Skin of body (tissue), 2 donors: ENCODE measurements around the gene KCNG2. TPM values are rescaled to one million over a fixed set of nuclear protein-coding genes. Genes with fewer than 3 reads are reported as not detected.

ENCODE experiments used
- DNase-seq: peaks from one replicate; lab custom pipeline; 2025; lab: John Stamatoyannopoulos, UW
- total RNA-seq: library from RNA; depleted of rRNA; stranded (reverse); fragments of >200 nt; gene quantifications from one replicate; pipeline ENCODE4 v1.2.3, GENCODE V29; 2014

KCNG2 gene
- total RNA-seq, 1 donor from 2014 or later: 0.49 TPM

DNA sequence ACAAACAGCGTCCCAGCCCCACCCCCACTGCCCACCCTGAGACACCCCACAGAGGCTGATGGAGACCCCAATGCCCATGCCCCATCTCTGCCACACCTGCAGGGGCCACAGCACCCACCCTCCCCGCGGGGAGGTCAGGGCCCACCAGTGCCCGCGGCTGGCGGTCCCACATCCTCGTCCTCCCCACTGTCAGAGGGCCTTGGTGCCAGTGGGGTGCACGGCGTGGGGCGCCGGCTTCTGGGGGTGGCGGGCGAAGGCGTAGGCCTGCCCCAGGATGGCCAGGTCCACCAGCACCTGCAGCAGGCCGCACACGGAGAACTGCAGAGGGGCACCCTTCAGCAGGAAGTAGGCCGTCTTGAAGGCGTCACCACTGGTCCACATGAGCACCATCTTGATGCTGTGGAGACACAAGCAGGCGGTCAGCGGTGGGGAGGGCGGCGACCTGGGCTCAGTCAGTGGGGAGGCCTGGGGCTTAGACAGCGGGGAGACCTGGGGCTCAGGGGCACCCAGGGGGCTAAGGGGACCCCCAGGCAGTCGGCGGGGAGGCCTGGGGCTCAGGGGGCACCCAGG, 106.1 kb downstream of the KCNG2 start:
- DNase-seq: no peak

DNA sequence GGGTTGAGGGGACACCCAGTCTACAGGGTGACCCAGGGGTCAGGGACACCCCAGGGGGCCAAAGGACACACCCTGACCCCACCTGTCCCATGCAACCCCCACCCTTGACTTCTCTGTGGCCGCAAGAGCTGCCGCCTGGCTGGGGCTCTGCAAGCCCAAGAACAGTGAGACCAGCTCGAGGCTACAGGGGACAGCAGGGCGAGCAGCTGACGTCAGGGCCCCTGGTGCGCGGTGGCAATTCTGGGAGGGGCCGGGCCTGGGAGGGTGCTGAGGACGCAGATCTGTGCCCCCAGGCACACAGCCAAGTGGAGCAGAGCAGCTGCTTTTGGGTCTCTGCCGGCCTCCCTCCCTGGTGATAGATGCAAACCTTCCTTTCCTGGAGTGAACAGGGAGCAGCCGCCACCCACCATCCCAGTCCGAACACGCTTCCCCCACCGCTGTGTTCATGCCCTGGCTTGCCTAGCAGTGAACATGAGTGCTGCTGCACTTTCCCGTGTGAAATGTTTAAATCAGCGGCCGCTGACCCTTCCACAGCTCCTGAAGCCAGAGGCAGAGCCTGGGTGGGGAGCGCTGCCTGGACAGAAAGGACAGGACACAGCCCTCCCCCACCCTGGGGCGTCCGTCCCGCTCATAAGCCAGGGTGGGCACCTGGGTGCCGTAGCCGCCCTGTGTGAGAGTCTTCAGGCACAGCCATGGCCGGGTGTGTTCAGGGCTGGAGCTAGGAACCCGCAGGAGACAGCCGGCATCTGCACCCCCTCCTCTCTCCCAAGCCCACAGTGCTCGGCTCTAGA, 106.8 kb downstream of the KCNG2 start:
- DNase-seq: no peak

DNA sequence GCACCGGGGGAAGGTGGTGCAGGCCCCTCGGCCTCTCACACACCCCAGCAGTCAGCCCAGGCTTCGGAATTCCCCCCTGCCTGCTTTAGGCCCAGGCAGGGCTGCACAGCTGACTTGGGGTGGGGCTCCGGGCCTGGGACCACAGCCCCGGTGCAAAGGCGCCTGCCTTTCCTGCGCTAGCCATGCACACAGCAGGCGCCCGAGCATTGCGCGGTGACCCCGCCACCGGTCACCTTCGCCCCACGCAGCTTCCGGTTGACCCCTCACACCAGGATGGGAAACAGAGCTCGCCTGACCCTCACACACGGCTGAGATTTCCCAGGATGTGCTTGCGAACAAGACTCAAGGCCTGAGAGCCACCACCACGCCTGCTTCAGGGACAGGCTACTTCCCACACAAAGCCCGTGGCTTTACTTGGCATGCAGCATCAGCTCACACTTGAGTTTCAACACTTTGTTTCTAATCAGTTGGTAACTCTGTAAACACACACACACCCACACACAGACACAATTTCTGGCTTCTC, 107.7 kb downstream of the KCNG2 start:
- DNase-seq: no peak

DNA sequence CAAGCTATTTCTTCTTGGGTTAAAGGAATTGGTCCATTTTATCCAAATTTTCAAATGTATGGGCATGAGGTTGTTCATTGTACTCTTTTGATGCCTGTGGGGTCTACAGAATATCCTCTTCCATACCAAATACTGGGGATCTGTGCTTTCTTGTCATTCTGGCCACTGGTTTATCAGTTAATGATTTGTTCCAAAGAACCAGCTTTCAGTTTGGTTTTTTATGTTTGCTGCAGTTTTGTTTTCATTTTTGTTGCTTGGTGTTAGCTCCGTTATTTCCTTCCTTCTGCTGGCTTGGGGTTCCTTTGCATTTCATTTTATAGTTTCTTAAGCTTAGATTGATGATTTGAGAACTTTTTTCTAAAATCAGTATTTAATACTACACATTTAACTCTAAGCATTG, 108.3 kb downstream of the KCNG2 start:
- DNase-seq: no peak

DNA sequence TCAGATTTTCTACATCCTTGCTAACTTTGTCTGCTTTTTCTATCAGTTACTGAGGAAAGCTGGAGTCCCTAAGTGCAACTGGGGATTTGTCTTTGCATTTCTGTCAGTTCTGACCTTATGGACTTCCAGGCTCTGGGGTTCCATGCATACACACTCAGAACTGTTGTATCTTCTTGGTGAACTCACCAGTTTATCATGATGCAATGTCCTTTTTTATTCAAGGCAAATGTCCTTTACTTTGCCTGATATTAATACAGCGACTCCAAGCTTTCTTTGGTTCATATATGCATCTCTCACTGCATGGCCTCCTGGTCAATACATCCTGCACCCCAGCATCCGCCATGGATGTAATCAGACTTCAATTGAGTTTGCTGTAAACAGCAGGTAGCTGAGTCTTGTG, 109.0 kb downstream of the KCNG2 start:
- DNase-seq: no peak

DNA sequence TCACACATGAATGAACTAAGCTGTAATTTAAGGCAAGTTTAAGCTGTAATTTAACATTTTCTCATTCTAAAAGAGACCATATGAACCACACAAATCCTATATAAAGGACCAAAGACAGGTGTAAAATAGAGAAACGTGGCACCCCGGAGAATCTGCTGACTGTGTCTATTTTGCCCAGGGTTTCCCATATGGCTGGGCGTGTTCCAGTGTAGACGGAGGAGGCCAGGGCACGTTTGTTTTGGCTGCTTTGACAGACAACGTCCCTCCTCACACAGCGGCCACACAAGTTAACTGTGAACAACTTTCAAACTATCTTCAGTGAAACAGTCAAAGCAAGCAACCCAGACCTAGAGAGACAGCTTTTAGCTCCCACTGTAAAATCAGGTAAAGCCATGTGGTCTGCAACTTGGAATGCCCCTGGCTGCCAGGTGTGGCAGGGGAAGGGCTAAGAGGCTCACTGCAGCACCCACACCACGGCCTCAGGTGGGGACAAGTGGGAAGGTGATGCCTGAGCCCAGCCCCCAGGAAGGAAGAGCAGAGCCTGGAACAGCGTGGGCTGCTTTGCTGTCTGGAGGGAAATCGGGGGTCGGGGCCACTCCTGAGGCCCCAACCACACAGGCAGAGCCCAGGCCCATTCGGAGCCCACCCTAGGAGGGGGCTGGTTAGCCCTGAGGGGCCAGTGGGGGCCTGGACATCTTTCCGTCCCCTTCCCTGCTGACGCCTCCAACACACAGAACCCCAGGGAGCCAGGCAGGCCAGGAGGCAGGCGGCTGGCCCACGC, 113.0 kb downstream of the KCNG2 start:
- no peak for DNase-seq

DNA sequence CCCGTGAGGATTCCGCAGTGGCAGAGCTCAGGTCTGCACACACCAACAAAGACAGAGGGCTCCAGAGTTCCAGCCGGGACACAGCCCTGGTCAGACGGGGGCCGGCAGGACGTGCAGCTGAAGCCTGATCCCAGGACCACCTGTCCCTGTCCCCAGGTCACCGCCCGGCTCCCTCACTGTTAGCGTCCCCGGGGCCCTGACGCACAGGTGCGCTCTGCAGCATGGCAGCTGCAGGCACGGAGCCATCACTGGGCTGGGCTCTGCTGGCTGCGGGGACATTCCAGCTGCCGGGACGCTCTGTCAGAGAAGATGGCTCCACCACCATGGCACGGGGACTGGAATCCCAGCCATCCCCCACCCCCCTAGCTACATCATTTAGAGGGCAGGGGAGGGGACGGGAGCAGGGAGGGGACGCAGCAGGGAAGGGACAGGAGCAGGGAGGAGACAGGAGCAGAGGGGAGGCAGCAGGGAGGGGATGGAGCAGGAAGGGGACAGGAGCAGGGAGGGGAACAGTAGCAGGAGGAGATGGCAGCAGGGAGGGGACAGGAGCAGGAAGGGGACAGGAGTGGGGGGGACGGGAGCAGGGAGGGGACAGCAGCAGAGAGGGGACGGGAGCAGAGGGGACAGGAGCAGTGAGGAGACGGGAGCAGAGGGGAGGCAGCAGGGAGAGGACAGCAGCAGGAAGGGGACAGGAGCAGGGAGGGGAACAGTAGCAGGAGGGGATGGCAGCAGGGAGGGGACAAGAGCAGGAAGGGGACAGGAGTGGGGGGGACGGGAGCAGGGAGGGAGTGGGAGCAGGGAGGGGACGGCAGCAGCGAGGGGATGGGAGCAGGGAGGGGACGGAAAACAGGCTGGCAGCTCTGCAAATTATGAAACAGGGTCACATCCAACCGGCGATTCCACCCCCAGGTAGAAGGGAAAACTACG, 113.9 kb downstream of the KCNG2 start:
- no peak for DNase-seq

DNA sequence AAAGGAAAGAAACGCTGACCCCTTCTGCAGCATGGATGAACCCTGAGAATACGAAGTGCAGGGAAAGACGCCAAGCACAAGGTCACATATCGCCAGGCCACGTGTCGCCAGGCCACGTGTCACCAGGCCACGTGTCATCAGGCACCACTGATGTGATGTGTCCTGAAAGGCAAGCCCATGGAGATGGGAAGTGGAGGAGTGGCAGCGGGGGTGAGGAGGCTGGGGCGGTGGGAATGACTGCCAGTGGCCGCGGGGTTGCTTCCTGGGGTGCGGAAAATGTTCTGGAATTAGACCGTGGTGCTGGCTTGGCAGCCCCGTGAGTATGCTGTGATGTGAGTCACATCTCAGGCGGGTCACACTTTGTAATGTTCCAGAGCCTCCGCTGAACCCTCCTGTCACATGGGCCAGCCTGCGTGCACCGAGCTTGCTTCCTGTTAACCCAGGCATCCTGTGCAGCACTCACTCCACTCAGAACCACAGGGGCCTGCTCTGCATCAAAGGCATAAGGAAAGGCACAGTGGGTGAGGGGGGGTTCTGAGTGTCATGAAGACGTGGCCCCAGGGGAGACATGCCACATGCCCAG, 114.8 kb downstream of the KCNG2 start:
- no peak for DNase-seq

DNA sequence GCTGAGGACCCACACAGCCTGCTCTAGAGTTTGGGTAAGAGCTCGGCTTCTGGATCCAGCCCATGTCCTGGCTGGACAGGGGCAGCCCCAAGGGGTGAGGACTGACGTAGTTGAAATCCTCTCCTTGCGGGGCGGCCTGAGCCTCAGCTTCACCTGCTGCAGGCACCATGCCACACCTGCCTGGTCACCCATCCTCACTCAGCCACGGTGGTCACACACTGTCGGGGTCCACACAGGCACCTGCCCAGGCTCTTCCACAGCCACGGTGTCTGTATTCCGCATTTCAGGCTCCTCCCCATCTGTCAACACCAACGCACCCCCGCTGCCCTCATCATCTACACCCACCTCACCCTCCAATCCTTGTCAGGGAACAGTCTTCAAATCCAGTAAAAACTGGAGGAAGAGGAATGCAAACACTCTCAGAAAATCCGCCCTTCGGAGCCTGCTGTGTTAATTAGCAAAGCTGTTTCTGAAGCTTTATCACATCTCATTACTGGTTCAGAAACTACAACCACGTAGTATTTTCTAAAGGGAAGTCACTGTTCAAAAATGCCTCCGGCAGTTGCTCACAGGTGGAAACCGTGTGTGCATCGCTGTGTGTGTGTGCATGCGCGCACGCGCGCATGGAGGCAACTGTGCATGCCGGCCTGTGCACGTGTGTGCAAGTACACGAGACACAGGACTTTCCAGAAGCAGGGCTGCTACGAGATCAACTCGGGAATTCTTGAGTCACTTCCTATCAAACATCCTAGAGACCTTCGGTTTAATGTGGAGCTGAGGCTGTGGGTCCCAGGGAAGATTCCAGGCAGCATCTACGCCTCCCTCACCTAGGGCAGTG, 115.5 kb downstream of the KCNG2 start:
- no peak for DNase-seq

DNA sequence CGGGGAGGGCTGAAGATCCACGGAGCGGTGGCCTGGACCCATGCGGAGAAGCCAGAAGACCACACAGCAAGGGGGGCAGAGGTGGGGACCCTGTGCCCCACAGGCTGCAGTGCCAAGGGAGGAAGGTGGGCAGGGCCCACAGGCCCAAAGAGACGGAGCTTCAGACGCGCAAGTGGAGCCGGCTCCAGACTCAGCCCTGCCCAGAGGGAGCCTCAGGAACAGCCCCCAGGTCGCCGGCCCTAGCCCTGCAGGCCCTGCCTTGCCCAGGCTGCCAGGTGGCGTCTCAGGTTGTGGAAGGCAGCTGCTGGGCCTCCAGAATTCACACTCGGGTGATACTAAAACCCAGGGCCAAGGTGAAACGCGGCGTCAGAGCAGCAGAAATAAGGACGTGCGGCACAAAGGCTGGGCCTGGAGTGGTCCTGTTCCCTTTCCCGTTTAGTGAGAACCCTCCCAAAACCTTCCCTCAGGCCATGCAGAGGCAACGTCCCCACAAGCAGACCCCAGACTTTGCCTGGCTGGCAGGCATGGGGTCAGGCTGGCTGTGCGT, 116.9 kb downstream of the KCNG2 start:
- no peak for DNase-seq

DNA sequence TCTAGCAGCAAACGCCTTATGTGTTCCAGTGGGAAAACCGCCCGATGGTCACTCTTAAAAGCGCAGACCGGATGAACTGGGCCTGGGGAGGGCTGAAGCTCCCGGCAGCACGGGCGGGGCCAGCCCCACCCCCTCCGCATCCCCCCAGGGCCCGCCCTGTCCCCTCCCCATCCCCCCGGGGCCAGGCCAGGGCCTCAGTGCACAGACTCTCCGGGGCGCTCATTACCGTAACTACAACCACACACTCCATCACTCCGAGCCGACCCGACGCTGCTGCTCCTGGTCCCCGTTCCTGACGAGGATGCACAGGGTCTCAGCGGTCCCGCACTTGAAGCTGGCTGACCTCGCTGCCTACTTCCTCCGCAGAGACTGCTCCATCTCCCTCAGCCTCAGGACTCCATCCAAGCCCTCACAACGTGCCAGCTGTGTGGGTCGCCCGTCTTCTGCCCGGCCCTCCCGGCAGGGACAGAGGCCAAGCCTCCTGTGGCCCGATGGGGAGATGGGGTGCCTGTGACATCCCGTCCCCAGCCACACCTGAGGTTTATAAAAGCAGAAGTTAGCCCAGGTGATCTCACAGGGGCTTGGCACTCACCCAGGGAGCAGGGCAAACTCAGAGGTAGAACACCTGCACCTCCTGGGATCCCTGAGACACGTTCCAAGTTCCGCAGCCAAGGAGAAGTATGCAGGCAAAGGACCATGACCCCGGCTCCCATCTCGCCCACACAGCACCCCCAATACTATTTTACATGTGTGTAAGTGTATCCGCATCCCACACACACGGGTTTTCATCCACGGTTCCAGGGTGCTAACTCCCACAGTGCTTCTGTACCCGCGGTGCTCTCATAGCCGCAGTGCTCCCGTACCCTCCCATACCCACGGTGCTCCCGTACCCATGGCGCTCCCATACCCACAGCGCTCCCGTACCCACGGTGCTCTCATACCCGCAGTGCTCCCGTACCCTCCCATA, 117.7 kb downstream of the KCNG2 start:
- no peak for DNase-seq

DNA sequence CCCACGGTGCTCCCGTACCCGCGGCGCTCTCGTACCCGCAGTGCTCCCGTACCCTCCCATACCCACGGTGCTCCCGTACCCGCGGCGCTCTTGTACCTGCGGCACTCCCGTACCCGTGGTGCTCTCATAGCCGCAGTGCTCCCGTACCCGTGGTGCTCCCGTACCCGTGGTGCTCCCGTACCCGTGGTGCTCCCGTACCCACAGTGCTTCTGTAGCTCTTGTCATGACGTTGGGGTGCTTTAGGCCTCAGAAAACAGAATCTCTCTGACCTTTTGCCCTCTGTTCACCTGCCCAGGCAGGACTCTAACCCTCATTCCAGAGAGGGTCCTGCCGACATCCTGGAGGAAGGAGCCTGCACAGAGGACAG, 118.4 kb downstream of the KCNG2 start:
- no peak for DNase-seq

DNA sequence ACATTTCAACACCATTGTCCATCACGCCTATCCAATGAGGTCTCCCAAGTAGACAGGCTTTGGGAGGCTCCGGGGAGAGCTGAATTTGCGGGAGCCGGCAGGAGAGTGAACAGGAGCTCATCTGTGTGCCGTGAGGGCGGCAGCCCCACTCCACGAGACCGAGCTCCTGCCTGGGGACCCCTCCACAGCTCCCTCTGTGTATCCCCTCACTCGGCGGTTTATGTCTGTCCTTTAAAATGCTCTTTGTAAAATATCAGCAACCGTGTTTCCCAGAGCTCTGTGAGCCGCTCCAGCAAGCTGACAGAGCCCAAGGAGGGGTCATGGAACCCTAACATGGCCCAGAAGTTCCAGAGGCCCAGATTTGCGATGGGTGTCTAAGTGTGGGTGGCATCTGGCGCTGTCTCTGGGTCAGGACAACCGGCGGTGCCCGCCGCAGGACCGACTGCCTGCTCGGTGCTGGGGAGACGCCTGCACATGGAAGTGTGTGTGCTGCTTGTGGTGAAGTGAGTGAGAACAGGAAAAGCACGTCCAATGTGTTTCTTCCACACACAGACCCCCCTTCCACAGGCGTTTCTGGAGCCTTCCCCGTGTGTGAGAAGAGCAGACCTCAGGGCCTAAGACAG, 118.9 kb downstream of the KCNG2 start:
- no peak for DNase-seq

DNA sequence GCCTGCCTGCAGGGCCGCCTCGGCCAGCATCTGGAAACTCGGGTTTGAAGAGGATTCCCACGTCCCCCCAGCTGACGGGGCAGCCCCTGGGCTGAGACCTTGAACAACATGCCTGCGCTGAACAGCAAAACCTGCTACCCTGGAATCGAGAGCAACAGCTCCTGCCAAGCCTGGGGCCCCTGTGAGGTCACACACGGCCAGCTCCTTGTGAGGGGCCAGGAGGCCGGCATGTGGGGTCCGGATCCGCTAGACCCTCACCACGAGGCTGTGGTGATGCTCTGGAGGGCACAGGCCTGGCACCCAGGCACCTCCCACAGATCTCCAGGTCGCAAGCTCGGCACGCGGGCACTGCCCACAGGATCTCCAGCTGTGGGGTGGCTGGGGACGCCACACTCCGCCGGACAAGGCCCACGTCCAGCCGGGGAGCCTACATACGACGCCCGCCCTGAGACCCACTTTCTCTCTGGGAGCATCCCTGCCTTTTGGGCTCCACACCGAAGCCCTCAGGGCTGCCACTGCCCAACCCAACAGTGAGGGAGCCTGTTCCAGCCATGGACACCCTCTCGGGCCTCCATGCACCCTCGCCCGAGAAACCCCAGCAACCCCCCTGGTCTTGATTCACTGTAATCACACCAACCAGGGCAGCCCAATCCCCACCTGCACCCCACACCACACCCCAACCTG, 119.6 kb downstream of the KCNG2 start:
- no peak for DNase-seq

DNA sequence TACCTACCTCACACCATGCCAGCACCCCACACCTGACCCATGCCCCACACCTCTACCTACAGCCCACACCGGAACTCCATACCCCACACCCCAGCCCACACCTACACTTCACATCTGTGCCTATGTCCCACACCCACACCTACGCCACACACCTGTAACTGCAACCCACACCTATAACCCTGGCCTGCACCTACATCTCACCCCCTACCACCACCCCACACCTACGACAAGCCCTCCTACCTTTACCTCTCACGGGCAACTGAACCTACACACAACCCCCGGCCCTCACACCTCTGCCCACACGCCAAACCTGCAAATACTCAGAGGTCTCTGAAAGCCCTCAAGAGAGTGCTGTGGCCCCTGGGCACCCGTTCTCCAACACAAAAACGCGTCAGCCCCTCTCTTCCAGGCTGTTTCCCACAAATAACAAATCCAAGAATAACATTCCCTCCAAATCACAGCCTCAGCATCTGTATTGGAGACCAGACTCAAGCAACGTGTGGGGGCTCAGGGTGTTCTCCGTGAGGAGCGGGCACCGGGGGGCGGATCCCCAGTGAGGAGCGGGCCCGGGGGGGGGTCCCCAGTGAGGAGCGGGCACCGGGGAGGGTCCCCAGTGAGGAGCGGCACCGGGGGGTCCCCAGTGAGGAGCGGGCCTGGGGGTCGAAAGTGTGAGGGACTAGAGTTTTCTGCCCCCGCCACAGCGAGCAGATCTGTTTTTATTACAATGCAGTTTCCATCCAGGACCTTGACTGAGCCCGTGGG, 120.3 kb downstream of the KCNG2 start:
- no peak for DNase-seq

DNA sequence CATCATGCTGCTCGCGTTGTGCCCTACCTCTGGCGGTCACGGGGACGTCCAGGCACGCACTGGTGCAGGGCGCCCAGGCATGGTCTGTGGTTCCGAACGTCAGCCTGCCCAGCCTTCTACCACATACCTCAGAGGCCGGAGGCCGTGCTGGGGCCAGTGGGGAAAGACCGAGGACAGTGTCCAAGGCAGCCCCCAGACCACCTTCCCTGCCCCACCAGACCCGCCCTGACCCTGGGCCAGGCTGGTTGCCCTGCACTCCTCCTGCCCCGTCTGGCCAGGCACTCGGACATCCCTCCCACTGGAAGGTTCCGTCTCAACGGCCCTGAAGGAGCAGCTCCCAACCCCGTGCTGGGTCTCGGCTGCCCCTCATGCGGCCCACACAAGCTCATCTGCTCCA, 120.9 kb downstream of the KCNG2 start:
- no peak for DNase-seq

DNA sequence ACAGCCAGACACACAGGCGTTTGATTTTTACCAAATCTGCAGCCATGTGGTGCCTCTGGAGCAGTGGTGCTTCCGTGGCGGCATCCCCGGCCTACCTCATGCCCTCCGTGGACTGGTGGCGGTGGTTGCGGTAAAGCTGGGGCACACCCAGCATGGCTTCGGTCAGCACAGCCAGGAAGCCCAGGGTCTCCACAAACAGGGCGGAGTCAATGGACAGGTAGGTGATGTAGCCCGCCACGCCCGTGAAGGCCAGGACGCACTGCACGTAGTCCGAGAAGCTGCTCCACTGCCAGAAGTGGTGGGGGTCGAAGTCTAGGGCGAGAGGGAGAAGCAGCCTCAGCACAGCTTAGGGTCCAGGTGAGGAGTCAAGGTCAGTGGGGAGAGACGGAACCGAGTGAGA, 121.4 kb downstream of the KCNG2 start:
- DNase-seq: no peak
